Body of pancreas (tissue), 4 donors: ENCODE measurements around the gene INPP5K.

Source experiments
- POLR2A ChIP-seq, 3 donors: fragments of 450-650 bp; IDR thresholded peaks; one replicate each; pipeline ENCODE4 v1.6.1; 2016; ENCODE audit warnings: antibody characterized with exemption in 3 of 3, mild to moderate bottlenecking in 2 of 3
- TF ChIP-seq, protein P1 (sequence below), 7 experiments: fragments of 450-650 bp in 4 of 7; fragments of 200-600 bp in 3 of 7; sonication (generic) in 3 of 7; IDR thresholded peaks; one replicate each; pipeline ENCODE4 v1.5.1; 2016 to 2019; ENCODE audit warnings: antibody characterized with exemption in 7 of 7

DNA sequence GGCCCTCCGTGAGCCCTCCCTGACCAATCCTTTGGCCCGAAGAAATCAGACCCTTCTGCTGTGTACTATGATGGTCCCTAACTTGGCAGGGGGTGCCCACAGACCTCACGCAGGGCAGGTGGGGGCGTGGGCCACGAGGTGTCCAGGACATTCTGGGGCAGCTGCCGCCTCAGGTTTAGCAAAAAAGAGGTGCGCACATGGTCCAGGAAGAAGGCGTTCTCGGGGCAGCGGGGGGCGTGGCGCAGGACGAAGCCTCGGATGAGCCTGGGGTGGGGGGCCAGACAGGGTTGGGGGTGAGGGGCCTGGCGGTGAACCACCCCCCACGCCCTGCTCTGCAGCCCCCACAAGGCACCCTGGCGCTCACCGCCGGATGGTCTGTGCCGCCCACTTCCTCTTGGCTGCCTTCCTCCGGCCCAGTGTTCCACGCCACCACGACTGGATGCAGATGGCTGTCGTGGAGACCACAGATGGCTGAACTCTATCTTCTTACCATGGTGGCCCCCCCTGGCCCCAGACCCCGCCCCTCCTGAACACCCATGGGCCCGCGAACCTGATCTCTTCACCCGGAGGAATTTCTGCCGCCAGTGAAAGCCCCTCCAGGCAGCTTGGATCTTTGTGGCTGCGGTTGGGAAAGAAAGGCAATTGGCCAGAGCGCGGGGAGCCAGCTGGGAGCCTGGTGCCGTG is 46.2 kb downstream of the INPP5K start:
- no peak for TF ChIP-seq POLR2A (IDR thresholded peaks at IDR 0.05)
- TF ChIP-seq, protein P1, sequence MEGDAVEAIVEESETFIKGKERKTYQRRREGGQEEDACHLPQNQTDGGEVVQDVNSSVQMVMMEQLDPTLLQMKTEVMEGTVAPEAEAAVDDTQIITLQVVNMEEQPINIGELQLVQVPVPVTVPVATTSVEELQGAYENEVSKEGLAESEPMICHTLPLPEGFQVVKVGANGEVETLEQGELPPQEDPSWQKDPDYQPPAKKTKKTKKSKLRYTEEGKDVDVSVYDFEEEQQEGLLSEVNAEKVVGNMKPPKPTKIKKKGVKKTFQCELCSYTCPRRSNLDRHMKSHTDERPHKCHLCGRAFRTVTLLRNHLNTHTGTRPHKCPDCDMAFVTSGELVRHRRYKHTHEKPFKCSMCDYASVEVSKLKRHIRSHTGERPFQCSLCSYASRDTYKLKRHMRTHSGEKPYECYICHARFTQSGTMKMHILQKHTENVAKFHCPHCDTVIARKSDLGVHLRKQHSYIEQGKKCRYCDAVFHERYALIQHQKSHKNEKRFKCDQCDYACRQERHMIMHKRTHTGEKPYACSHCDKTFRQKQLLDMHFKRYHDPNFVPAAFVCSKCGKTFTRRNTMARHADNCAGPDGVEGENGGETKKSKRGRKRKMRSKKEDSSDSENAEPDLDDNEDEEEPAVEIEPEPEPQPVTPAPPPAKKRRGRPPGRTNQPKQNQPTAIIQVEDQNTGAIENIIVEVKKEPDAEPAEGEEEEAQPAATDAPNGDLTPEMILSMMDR (IDR thresholded peaks at IDR 0.05): no peak
